Panc1 (cell line): ENCODE results near the gene PCGF3.

Experiments
- POLR2AphosphoS5 ChIP-seq: IDR thresholded peaks from 2 replicates; pipeline ENCODE4 v1.6.1; 2012; ENCODE audit warnings: mild to moderate bottlenecking, low read depth, low read length, moderate library complexity
- SIN3A ChIP-seq: IDR thresholded peaks from 2 replicates; pipeline ENCODE4 v1.6.1; 2012; ENCODE audit warnings: low read depth, mild to moderate bottlenecking, low read length, moderate library complexity, borderline replicate concordance; ENCODE audit not compliant: insufficient read depth
- TCF7L2 ChIP-seq: IDR thresholded peaks from 2 replicates; pipeline ENCODE4 v1.6.1; 2011; ENCODE audit warnings: mild to moderate bottlenecking, low read depth, low read length, inconsistent platforms
- TF ChIP-seq, protein P1 (sequence below): fragments of 450-650 bp; IDR thresholded peaks from 2 replicates; pipeline ENCODE4 v1.5.1; 2017; ENCODE audit warnings: mild to moderate bottlenecking
- TF ChIP-seq, protein P2 (sequence below), 2 experiments: IDR thresholded peaks; 2 replicates each; pipeline ENCODE4 v1.6.1; 2011 to 2012; ENCODE audit warnings: low read depth in 2 of 2, control low read depth in 1 of 2, low read length in 1 of 2, mild to moderate bottlenecking in 1 of 2, moderate library complexity in 1 of 2; ENCODE audit not compliant: insufficient read depth in 1 of 2

DNA sequence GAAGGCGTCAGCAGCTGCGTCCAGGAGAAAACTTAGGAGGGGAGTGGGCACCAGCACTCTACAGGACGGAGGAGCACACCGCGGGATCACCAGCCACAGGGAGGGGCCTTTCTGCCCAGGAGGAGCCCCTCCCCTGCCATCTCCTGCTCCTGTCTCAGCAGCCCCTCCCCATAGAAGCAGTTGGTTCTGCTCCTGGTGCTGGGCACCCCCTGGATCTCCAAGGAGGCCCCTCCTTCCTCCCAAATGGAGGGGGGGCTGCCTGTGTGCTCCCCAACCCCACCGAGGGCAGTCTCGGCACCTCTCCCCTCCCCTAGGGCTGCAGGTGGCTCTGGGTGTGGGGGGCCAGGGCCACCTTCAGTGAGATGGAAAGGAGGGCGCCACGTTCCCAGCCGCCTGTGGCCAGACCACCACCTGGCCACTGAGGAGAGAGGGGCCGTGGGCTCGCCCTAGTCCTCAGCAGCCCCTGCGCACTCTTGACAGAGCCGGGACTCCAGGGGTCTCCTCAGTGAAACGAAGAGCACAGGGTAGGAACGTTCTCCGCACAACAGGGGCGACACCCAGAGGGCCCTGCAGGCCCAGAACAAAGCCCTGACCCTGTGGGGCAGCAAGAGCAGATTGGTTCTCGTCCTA is 82.5 kb downstream of the PCGF3 start:
- TF ChIP-seq, protein P1, sequence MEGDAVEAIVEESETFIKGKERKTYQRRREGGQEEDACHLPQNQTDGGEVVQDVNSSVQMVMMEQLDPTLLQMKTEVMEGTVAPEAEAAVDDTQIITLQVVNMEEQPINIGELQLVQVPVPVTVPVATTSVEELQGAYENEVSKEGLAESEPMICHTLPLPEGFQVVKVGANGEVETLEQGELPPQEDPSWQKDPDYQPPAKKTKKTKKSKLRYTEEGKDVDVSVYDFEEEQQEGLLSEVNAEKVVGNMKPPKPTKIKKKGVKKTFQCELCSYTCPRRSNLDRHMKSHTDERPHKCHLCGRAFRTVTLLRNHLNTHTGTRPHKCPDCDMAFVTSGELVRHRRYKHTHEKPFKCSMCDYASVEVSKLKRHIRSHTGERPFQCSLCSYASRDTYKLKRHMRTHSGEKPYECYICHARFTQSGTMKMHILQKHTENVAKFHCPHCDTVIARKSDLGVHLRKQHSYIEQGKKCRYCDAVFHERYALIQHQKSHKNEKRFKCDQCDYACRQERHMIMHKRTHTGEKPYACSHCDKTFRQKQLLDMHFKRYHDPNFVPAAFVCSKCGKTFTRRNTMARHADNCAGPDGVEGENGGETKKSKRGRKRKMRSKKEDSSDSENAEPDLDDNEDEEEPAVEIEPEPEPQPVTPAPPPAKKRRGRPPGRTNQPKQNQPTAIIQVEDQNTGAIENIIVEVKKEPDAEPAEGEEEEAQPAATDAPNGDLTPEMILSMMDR, result no peak
- no peak for TF ChIP-seq POLR2AphosphoS5
- TF ChIP-seq TCF7L2, result no peak
- TF ChIP-seq, protein P2, sequence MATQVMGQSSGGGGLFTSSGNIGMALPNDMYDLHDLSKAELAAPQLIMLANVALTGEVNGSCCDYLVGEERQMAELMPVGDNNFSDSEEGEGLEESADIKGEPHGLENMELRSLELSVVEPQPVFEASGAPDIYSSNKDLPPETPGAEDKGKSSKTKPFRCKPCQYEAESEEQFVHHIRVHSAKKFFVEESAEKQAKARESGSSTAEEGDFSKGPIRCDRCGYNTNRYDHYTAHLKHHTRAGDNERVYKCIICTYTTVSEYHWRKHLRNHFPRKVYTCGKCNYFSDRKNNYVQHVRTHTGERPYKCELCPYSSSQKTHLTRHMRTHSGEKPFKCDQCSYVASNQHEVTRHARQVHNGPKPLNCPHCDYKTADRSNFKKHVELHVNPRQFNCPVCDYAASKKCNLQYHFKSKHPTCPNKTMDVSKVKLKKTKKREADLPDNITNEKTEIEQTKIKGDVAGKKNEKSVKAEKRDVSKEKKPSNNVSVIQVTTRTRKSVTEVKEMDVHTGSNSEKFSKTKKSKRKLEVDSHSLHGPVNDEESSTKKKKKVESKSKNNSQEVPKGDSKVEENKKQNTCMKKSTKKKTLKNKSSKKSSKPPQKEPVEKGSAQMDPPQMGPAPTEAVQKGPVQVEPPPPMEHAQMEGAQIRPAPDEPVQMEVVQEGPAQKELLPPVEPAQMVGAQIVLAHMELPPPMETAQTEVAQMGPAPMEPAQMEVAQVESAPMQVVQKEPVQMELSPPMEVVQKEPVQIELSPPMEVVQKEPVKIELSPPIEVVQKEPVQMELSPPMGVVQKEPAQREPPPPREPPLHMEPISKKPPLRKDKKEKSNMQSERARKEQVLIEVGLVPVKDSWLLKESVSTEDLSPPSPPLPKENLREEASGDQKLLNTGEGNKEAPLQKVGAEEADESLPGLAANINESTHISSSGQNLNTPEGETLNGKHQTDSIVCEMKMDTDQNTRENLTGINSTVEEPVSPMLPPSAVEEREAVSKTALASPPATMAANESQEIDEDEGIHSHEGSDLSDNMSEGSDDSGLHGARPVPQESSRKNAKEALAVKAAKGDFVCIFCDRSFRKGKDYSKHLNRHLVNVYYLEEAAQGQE (IDR thresholded peaks at IDR 0.05; ENCODE audit: insufficient read depth in 1 of 2, low read depth in 2 of 2, low read length in 1 of 2), result no peak
- no peak for TF ChIP-seq SIN3A
